Measurements from ENCODE around the gene LGI1. TPM values are rescaled to one million over a fixed set of nuclear protein-coding genes. Genes with fewer than 3 reads are reported as not detected.

LGI1 gene
- not detected for total RNA-seq

DNA sequence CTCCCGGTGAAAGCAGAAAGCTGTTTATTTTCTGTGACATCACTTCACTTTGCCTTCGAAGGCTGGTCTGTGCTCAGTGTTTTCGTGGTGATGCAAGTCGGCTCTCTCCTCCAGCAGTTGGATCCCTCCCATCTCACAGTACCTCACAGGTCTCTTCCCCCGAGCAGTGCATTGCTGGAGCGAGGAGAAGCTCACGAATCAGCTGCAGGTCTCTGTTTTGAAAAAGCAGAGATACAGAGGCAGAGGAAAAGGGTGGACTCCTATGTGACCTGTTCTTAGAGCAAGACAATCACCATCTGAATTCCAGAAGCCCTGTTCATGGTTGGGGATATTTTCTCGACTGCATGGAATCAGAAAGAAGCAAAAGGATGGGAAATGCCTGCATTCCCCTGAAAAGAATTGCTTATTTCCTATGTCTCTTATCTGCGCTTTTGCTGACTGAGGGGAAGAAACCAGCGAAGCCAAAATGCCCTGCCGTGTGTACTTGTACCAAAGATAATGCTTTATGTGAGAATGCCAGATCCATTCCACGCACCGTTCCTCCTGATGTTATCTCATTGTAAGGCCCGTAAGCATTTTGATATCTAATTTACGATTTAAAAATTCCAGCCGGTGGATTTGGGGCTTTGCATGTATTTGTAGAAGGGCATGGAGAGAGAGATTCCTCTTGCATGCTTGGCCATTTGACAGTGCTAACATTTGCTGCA is at the start of gene LGI1:
TSS of gene LGI1 (plus strand) at position 136 of the 707 bp plus-strand sequence. CDS start at position 345, 209 bp downstream.
- no peaks in the 10 kb centered on the region for H3K36me3 Mint-ChIP-seq (ENCODE audit: low read depth)
- H3K9me3 Mint-ChIP-seq: no peaks in the 10 kb centered on the region
- H3K27ac Mint-ChIP-seq: no peak within 1 kb of the TSS
- peaks cover 5% of the 10 kb centered on the region for H3K4me1 Mint-ChIP-seq
- H3K27me3 Mint-ChIP-seq: peaks cover 41% of the 10 kb centered on the region
- no peak within 1 kb of the TSS for H3K4me3 Mint-ChIP-seq
- no peak for ATAC-seq (replicated peaks)

DNA sequence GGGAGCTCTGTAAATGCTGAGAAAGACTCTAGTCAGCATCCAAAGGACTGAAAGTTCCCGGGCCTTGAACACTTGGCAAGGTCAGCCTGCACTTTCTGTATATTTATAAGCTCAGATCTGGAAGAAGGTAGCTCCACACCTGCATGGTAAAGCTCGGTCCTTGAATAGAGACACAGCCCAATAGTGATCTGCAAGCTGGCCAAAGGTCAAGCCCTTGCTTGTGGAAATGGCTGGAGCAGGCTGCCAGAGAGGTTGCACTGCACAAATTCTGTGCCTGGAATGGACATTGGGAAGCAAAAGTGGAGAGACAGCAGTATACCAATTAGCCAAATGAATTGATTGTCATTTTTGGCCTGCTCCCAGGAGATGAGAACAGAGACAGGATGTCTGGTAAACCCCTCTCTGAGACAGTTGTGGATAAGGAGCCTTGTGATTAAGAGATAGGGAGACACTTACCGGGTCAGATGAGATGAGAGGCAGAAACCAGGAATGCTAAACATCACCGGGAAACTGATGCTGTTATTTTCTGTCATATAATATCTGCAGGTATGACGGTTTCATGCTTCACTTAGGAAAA is 47.3 kb upstream of the LGI1 start:
- Mint-ChIP-seq H3K4me1 (peaks cover 7% of the 10 kb centered on the region), H3K36me3 (ENCODE audit: low read depth) (no peaks in the 10 kb centered on the region), H3K9me3 (no peaks in the 10 kb centered on the region), H3K27me3 (peaks cover 3% of the 10 kb centered on the region), H3K27ac (no peak overlapping the region), H3K4me3 (no peak overlapping the region)
- ATAC-seq (replicated peaks): no peak

DNA sequence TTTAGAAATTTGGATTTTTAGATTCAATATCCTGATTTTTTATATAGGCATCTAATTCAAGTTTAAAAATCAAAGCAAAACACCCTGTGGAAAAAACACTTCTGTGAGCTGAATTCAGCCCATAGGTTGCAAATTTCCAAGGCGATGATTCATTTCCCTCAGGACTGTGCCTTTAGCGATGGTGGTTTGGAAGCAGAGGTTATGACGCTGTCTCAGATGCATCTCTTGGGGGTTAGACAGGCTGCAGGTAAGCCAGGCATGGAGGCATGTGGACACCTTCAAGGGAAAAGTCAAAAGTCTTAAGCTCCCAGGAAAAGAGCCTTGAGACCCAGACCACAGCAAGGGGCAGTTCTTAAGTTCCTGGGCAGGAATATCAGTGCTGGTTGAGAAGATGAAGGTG is 45.8 kb upstream of the LGI1 start:
- Mint-ChIP-seq H3K27ac (no peak overlapping the region), H3K36me3 (ENCODE audit: low read depth) (no peaks in the 10 kb centered on the region), H3K4me3 (no peak overlapping the region), H3K4me1 (peaks cover 7% of the 10 kb centered on the region), H3K9me3 (no peaks in the 10 kb centered on the region), H3K27me3 (peaks cover 3% of the 10 kb centered on the region)
- ATAC-seq (replicated peaks): no peak

DNA sequence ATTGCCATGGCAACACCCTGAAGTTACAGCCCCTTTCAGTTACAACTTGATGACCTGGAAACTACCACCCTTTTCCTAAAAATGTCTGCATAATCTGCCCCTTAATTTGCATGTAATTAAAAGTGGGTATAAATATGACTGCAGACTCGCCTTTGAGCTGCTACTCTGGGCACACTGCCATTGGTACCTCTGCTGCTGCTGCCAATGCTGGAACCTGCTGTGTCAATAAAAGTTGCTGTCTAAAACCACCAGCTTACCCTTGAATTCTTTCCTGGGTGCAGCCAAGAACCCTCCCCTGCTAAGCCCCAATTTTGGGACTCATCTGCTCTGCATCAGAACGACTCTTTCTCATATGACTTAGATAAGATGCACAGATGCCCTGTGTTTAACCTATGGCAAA is 45.1 kb upstream of the LGI1 start:
- Mint-ChIP-seq H3K4me1 (no peaks in the 10 kb centered on the region), H3K27ac (no peak overlapping the region), H3K36me3 (ENCODE audit: low read depth) (no peaks in the 10 kb centered on the region), H3K9me3 (no peaks in the 10 kb centered on the region), H3K4me3 (no peak overlapping the region), H3K27me3 (peaks cover 5% of the 10 kb centered on the region)
- ATAC-seq (replicated peaks): no peak

DNA sequence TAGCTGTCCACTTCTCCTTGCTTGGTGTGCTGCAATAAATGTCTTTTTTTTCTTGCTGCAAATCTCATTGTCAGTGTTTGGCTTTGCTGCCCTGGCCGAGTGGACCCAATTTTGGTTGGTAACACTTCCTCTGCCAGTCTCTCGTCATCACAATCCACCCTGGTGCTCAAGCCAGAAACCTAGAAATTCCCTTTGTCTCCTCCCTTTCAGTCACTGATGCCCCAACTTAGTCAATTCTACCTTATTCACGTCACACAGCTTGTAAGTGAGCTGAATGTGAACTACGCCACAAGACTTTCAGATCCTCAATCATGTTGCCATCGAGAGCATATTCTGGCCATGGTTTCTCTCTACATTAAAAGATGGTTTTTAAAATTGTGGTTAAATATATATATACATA is 42.4 kb upstream of the LGI1 start:
- Mint-ChIP-seq H3K4me1 (no peaks in the 10 kb centered on the region), H3K36me3 (ENCODE audit: low read depth) (no peaks in the 10 kb centered on the region), H3K4me3 (no peak overlapping the region), H3K27ac (no peak overlapping the region), H3K9me3 (no peaks in the 10 kb centered on the region), H3K27me3 (peaks cover 16% of the 10 kb centered on the region)
- ATAC-seq (replicated peaks): no peak

DNA sequence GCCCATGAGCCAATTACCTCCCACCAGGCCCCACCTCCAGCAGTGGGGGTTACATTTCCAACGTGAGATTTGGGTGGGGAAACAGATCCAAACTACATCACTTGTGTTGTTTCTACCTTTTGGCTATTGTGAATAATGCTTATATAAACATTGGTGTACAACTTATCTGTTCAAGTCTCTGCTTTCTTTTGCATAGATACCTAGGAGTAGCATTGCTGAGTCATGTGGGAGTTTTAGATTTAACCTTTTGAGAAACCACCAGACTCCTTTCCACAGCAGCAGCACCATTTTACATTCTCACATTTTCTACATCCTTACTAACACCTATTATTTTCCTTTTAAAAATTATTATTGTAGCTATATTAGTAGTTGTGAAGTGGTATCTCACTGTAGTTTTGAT is 41.0 kb upstream of the LGI1 start:
- Mint-ChIP-seq H3K9me3 (no peaks in the 10 kb centered on the region), H3K4me1 (peaks cover 6% of the 10 kb centered on the region), H3K4me3 (no peak overlapping the region), H3K36me3 (ENCODE audit: low read depth) (no peaks in the 10 kb centered on the region), H3K27ac (no peak overlapping the region), H3K27me3 (peaks cover 21% of the 10 kb centered on the region)
- no peak for ATAC-seq (replicated peaks)

DNA sequence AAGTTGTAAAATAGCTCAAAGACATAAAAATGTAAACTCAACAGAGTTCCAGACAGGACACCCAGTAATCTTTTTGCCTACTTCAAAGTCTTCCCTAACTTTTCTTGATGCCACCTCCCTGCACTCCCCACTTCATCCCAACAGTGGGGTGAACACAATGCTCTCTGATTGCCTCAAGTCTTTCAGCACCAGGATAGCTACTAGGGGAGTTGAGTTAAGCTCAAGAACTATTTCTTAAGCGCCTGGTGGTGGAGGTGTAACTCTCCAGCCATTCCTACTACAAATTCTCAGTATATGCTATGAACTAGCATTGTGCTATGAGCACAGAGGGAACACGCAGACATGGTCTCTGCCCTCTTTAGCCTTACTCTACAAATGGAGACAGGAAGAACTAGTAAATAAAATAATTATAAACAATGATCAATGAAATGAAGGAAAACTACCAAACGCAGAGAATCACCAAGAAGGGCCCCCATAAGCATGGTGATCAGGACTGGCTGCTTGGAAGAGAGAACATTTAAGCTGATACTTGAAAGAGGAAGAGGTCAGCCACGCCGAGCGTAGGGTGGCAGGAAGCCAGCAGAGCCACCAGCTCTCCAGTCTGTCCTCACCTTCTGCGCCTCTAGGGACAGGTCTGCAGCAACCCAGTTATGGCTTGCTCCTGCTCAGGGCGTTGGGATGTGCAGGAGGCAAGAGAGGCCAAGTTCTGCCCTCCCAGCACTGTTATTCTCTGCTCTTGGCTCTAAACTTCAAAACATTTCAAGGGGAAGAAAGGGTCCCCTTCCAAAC is 38.6 kb upstream of the LGI1 start:
- H3K4me1 Mint-ChIP-seq: peaks cover 6% of the 10 kb centered on the region
- peaks cover 21% of the 10 kb centered on the region for H3K27me3 Mint-ChIP-seq
- H3K9me3 Mint-ChIP-seq: no peaks in the 10 kb centered on the region
- H3K36me3 Mint-ChIP-seq (ENCODE audit: low read depth): no peaks in the 10 kb centered on the region
- H3K27ac Mint-ChIP-seq: no peak overlapping the region
- H3K4me3 Mint-ChIP-seq: no peak overlapping the region
- ATAC-seq (replicated peaks): no peak

DNA sequence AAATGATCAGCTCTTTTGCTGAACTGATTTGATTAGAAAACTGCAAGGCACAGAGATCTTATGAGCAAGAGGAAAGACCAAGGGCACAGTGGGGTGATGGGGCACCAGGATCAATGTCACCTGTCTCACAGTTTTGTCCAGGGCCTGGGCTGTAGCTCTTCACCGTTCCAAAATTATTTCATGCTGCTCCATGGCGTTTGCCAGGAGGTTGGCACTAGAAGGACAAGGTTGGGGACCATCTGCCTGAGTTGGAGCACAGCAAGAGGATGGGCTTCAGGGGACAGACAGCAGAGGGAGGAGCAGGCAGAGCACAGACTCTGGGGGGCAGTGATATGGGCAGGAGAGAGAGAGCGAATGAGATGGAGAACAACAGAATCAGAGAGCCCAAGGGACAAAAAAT is 37.8 kb upstream of the LGI1 start:
- no peak overlapping the region for H3K4me3 Mint-ChIP-seq
- peaks cover 24% of the 10 kb centered on the region for H3K27me3 Mint-ChIP-seq
- H3K27ac Mint-ChIP-seq: no peak overlapping the region
- H3K36me3 Mint-ChIP-seq (ENCODE audit: low read depth): no peaks in the 10 kb centered on the region
- H3K9me3 Mint-ChIP-seq: no peaks in the 10 kb centered on the region
- no peak for ATAC-seq (replicated peaks)
- H3K4me1 Mint-ChIP-seq: peaks cover 6% of the 10 kb centered on the region

DNA sequence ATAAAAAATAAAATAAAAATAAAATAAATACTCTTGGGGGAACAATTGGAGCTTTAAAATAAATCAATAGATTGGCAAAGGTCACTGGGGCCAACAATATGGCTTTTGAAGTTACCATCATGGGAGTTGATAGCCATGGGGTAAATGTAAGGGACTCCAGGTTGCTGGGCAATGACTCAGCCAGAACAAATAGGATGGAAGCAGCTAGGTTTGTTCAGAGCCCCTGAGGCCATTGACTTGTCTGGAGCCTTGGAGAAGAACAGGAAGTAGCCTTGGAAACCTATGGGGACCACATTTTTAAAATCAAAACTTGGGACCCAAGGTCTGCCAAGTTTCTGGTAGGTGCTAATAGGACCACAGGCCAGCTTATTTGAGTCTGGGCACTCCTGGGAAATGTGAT is 35.2 kb upstream of the LGI1 start:
- Mint-ChIP-seq H3K9me3 (no peaks in the 10 kb centered on the region), H3K36me3 (ENCODE audit: low read depth) (no peaks in the 10 kb centered on the region), H3K27ac (no peak overlapping the region), H3K27me3 (peaks cover 38% of the 10 kb centered on the region), H3K4me1 (peaks cover 6% of the 10 kb centered on the region), H3K4me3 (no peak overlapping the region)
- ATAC-seq (replicated peaks): no peak

DNA sequence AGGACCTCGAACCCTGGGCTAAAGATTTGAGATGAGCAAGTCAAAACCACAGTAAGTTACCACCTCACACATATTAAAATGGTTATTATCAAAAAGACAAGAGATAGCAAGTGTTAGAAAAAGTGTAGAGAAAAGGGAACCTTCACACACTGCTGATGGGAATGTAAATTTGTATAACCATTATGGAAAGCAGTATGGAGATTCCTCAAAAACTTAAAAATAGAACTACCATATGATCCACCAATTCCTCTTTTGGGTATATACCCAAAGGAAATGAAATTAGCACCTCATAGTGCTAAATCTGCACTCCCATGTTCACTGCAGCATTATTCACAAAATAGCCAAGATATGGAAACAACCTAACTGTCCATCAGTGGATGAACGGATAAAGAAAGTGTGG is 34.6 kb upstream of the LGI1 start:
- Mint-ChIP-seq H3K9me3 (no peaks in the 10 kb centered on the region), H3K4me3 (no peak overlapping the region), H3K27ac (no peak overlapping the region), H3K36me3 (ENCODE audit: low read depth) (no peaks in the 10 kb centered on the region), H3K4me1 (peaks cover 6% of the 10 kb centered on the region), H3K27me3 (peaks cover 39% of the 10 kb centered on the region)
- no peak for ATAC-seq (replicated peaks)

DNA sequence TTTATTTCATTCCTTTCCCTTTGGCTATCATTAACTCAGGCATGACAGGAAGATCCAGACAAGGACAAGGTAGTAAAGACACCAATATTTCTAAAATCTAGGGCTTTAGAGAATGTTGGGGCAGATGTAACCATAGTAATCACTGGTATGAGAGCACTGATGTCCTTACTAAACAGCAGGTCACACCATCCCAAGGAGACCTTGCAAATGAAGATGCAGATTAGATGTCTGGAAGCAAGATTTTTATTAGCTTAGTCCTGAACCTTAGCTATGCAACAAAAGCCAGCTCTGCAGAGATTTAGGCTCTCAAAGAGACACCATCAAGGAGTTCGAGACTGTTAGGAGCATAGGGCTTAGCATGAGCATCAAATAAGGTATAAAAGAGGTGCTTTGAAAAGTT is 31.7 kb upstream of the LGI1 start:
- no peak overlapping the region for H3K27ac Mint-ChIP-seq
- no peak for ATAC-seq (replicated peaks)
- no peaks in the 10 kb centered on the region for H3K36me3 Mint-ChIP-seq (ENCODE audit: low read depth)
- no peak overlapping the region for H3K4me3 Mint-ChIP-seq
- H3K27me3 Mint-ChIP-seq: peaks cover 33% of the 10 kb centered on the region
- H3K4me1 Mint-ChIP-seq: peaks cover under 1% of the 10 kb centered on the region
- H3K9me3 Mint-ChIP-seq: no peaks in the 10 kb centered on the region

DNA sequence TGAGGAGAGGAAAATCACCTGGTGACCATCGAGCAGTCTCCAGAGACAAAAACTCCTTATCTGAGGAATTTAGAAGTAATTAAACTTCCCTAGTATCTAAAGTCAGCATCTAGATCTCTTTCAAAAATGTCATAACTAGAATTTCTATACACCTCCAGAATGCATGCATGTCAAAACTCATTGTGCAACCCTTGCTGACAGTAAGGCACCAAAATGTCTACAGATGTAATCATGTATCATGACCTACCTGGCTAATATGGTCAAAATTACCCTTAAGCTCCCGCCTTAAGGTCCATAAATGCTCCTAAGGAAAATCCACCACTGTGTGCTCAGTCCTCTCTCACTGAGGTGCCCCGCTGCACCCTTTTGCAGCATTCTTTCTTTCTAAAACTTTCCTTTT is 16.4 kb upstream of the LGI1 start:
- ATAC-seq (replicated peaks): no peak
- H3K9me3 Mint-ChIP-seq: peaks cover 3% of the 10 kb centered on the region

DNA sequence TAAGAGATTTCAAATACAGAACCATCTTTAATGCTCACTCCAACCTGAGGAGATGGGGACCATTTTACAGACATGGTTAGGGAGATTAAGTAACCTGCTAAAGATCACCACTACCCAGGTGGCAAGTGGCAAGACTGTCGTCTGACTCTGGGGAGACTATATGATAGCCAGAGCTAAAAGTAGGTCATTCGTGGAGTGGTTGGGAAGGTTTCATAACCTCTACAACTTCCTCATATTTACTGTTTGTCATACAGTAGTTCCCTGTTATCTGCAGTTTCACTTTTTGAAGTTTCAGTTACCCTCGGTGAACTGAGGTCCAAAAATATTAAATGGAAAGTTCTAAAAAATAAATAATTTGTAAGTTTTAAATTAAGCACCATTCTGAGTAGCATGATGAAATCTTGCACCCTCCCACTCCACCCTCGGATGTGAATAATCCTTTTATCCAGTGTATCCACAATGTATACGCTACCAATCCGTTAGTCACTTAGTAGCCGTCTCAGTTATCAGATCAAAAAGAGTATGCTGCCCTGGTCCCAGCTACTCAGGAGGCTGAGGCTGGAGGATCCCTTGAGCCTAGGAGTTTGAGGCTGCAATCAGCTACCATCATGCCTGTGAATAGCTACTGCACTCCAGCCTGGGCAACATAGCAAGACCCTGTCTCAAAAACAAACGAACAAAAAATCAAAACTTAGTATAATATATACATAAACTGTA is 14.9 kb upstream of the LGI1 start:
- Mint-ChIP-seq H3K4me1 (no peaks in the 10 kb centered on the region), H3K4me3 (no peak overlapping the region)

More for the DNA sequence above, 16.4 kb upstream of the LGI1 start:
- Mint-ChIP-seq H3K36me3 (ENCODE audit: low read depth) (no peaks in the 10 kb centered on the region), H3K4me3 (no peak overlapping the region), H3K27me3 (peaks cover 16% of the 10 kb centered on the region), H3K27ac (no peak overlapping the region), H3K4me1 (no peaks in the 10 kb centered on the region)

DNA sequence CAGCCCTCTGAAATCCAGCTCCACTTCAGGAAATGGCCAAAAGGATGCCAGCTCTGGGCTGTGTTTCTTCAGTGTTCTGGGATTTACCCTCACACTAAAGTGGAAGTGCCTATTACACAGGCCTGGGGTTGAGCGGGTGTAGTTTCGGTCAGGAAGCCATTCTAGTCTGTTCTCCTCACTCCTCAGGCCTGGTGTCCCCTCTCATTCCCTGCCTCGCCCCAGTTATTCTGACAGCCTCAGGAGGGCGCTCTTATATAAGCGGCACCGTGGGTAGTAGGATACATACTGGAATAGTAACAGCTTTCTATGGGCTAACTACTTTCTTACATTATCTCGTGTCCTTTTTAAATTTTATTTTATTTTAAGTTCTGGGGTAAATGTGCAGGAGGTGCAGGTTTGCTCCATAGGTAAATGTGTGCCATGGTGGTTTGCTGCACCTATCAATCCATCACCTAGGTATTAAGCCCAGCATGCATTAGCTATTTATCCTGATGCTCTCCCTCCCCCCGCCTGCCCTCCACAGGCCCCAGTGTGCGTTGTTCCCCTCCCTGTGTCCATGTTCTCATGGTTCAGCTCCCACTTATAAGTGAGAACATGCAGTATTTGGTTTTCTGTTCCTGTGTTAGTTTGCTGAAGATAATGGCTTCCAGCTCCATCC is 12.2 kb upstream of the LGI1 start:
- Mint-ChIP-seq H3K9me3 (no peaks in the 10 kb centered on the region), H3K27me3 (peaks cover 6% of the 10 kb centered on the region), H3K4me1 (no peaks in the 10 kb centered on the region), H3K4me3 (no peak overlapping the region), H3K36me3 (ENCODE audit: low read depth) (no peaks in the 10 kb centered on the region), H3K27ac (no peak overlapping the region)
- ATAC-seq (replicated peaks): no peak

More for the DNA sequence above, 14.9 kb upstream of the LGI1 start:
- no peak for ATAC-seq (replicated peaks)
- H3K27me3 Mint-ChIP-seq: peaks cover 13% of the 10 kb centered on the region
- H3K36me3 Mint-ChIP-seq (ENCODE audit: low read depth): no peaks in the 10 kb centered on the region
- peaks cover 3% of the 10 kb centered on the region for H3K9me3 Mint-ChIP-seq
- H3K27ac Mint-ChIP-seq: no peak overlapping the region

All from activated T-helper 17 cell treated with anti-CD3 and anti-CD28 coated beads, Interleukin-2, amount 50 U/mL, for 72 hours (primary cell).